NAMALWA (cell line): ENCODE measurements around the gene PKN3.
"Not testable (repeated sequence)": the region's sequence is repeated elsewhere in the genome, so short reads cannot be mapped to it uniquely, and the experiment has no call there.

Source experiments
- DNase-seq: peaks from one replicate; pipeline ENCODE4 v3.0.0-alpha.2; 2015; ENCODE audit warnings: low spot score

Gene PKN3

DNA sequence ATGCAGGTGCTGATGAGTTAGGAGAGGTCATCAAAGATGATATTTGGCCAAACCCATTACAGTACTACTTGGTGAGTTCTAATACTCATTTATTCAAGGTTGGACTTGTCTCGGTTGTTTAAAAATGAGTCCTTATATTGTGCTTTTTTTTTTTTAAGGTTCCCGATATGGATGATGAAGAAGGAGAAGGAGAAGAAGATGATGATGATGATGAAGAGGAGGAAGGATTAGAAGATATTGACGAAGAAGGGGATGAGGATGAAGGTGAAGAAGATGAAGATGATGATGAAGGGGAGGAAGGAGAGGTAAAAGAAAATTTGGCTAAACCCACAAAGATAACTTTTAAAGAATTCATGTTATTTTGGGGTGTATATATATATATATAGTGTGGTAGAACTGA is 8.6 kb upstream of the PKN3 start:
- not testable (repeated sequence) for DNase-seq

DNA sequence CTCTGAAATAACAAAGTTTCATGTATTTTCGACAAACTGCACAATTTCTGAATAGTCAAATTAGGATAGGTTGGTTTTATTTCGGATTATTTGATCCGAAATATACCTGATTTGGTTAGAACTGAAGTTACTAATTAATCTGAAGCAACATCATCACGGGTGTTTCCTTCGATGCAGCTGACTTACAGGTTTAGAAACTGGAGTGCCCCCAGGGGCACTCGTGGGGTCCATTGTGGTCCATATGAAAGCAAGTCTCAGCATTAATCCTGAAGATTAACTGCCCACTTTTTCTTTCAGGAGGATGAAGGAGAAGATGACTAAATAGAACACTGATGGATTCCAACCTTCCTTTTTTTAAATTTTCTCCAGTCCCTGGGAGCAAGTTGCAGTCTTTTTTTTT is 8.0 kb upstream of the PKN3 start:
- no peak for DNase-seq

GRCh38 chr9:128696923-128697707 is 5.2 kb upstream of the PKN3 start:
- no peak for DNase-seq

DNA sequence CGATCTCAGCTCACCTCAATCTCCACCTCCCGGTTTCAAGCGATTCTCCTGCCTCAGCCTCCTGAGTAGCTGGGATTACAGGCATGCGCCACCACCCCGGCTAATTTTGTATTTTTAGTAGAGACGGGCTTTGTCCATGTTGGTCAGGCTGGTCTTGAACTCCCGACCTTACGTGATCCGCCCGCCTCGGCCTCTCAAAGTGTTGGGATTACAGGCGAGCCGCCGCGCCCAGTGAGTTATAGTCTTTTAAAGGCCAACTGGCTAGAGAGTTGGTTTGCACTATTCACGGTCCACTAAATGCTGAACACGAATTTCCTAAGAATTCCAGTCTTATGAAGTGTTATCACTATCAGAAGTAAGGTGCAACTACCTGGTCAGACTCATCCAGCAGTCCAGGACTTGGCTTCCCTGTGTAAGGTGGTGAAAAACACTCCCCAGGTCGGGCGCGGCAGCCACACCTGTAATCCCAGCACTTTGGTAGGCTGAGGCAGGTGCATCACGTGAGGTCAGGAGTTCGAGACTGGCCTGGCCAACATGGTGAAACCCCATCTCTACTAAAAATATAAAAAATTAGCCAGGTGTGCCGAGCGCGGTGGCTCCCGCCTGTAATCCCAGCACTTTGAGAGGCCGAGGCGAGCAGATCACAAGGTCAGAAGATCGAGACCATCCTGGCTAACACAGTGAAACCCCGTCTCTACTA is 3.1 kb upstream of the PKN3 start:
- DNase-seq, result not testable (repeated sequence)

GRCh38 chr9:128701227-128701854 is 962 bp upstream of the PKN3 start:
- DNase-seq, result no peak

DNA sequence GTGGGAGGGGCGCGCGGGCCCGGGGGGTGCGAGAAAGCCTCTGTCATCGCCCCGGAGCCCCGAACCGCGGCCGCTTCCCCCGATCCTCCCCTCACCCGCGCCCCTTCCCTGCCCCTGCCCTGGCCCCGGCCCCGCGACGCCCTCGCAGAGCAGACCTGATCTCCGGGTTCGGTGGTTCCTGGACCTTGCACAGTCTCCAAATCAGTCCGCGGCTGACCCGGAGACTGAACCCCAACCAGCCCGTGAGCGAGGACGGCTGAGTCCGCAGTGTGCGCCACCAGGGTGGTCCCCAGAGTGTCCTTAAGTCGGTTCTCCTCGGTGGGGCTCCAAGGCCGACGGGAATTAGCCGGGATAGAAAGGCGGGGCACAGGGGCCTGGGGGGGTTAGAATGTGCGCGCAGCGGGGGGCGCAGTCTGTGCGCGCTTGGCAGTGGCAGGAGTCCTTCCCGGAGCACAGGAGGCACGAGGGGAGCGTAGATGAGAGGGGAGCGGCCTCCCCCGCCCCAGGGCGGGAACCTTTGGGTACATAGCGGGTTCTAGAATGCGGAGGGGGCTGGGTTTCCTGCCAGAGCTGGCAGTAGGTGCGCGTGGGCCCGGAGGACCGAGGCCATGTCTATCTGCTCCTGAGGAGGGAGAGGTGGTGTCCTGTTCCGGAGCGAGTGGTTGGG is 779 bp downstream of the PKN3 start:
- no peak for DNase-seq

- no peak for DNase-seq
Observed at GRCh38 chr9:128703616-128704355, 1.5 kb downstream of the PKN3 start.

- DNase-seq, result no peak
Observed at GRCh38 chr9:128704356-128704670, 2.0 kb downstream of the PKN3 start.

DNA sequence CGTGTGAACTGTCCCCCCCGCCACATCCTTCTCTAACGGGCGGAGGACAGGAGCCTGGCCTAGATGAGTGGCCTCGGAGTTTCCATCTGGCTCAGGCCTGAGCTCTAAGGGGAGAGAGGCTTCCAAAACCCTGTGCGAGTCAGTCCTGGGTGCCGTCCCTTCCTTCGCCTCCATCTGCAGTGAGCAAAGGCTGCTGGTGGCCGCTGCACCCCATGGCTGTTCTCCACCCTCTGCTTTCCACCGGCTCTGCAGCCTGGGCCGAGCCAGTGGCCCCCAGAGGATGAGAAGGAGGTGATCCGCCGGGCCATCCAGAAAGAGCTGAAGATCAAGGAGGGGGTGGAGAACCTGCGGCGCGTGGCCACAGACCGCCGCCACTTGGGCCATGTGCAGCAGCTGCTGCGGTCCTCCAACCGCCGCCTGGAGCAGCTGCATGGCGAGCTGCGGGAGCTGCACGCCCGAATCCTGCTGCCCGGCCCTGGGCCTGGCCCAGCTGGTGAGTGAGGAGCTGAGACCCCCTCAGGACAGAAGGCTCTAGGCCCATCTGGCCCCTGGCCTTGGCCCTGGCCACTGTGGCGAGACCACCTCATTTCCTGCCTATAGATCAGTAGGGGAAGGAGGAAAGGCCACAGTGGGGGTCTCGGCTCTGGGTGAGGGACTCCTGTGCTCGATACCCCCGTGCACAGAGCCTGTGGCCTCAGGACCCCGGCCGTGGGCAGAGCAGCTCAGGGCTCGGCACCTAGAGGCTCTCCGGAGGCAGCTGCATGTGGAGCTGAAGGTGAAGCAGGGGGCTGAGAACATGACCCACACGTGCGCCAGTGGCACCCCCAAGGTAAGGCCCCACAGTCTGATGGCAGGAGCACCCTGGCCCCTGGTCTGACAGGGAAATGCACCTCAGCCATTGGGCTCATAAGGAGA is 3.0 kb downstream of the PKN3 start:
- no peak for DNase-seq

- no peak for DNase-seq
Observed at GRCh38 chr9:128706045-128706444, 3.7 kb downstream of the PKN3 start.

DNA sequence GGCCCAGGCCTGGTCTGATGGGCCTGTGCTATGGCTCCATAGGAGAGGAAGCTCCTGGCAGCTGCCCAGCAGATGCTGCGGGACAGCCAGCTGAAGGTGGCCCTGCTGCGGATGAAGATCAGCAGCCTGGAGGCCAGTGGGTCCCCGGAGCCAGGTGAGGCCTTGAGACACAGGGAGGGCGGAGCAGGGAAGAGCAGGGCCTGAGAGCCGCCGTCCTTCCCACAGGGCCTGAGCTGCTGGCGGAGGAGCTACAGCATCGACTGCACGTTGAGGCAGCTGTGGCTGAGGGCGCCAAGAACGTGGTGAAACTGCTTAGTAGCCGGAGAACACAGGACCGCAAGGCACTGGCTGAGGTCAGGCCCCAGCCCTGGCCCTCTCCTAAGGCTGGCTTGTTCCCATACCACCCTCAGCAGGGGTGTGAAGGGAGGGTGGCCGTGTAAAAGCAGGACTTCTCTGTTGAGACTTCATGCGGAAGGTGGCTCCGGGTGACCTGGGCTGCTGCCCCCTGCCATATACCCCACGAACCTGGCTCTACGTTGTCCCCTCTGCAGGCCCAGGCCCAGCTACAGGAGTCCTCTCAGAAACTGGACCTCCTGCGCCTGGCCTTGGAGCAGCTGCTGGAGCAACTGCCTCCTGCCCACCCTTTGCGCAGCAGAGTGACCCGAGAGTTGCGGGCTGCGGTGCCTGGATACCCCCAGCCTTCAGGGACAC is 4.5 kb downstream of the PKN3 start:
- DNase-seq, result no peak

- DNase-seq, result no peak
Observed at GRCh38 chr9:128707446-128707845, 5.1 kb downstream of the PKN3 start.

DNA sequence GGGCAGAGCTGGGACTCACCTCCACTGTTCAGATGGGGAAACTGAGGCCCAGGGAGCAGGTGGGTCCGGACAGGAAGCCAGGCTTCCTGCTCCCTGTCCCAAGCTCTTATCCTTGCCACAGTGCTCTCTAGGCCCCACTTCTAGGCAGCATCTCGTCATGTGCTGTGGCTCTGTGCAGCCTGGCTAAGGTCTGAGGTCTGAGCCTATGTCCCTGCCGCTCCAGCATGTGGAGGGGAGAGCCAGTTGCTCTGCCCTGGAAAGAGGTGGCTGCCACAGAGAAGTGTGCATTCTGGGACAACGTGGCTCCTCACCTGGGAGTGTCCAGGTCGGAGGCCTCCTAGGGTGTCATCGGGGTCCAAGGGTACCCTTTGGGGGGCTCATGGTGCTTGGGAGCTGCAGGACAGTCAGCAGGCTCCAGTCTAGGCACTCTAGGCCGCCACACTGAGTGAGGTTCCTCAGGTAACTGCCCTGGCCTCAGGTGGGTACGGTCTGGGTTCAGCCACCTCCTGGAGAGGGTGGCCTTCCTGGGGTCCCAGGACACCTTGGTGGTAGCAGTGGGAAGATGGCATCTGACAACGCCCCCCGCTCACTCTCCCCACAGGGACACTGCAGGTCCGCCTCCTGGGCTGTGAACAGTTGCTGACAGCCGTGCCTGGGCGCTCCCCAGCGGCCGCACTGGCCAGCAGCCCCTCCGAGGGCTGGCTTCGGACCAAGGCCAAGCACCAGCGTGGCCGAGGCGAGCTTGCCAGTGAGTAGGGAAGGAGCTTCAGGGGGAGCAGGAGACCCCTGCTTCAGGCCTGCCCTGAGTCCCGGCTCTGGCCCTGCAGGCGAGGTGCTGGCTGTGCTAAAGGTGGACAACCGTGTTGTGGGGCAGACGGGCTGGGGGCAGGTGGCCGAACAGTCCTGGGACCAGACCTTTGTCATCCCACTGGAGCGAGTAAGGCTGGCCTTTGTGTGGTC is 10.4 kb downstream of the PKN3 start:
- DNase-seq, result no peak

- DNase-seq, result no peak
Observed at GRCh38 chr9:128713411-128713780, 11.1 kb downstream of the PKN3 start.

DNA sequence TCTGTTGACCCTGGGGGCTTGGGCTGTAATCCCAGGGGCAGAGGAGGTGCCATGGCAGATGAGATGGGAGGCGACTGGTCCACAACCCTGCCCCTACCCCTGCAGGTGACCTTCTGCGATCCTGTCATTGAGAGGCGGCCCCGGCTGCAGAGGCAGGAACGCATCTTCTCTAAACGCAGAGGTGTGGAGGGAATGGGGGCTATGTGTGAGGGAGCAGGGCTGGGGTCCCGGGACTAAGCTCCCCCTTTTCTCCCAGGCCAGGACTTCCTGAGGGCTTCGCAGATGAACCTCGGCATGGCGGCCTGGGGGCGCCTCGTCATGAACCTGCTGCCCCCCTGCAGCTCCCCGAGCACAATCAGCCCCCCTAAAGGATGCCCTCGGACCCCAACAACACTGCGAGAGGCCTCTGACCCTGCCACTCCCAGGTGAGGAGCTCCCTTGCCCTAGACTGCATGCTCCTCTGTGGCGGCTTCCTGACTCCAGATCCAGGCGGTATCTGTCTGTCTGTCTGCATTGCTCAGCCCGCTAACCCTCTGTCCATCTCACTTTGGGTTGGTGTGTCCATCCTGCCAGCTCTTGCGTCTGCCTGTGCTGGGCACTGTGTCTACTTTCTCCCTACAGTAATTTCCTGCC is 11.8 kb downstream of the PKN3 start:
- DNase-seq, result no peak

- no peak for DNase-seq
Observed at GRCh38 chr9:128714586-128715435, 12.5 kb downstream of the PKN3 start.

GRCh38 chr9:128715436-128715750 is 13.1 kb downstream of the PKN3 start:
- no peak for DNase-seq
